Measurements from ENCODE around the gene NUP88.

DNA sequence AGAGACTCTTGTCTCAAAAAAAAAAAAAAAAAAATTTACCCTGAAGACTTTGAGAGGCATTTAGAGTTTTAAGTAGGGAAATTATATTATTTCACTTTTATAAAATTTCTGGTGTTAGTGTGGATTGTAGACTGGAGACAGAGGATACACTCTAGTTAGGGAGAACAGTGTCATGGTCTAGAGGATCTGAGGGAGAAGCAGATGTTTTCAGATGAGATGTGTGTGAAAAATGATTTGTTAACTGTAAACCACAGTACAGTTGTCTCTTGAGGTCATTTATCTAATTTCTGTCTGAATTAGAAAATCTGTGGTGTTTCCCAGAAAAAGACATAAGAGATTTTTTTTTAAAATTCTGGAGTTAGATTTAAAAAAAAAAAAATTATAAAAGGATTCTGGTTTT lies 54.8 kb downstream of the NUP88 start:
- TF ChIP-seq, protein P1, sequence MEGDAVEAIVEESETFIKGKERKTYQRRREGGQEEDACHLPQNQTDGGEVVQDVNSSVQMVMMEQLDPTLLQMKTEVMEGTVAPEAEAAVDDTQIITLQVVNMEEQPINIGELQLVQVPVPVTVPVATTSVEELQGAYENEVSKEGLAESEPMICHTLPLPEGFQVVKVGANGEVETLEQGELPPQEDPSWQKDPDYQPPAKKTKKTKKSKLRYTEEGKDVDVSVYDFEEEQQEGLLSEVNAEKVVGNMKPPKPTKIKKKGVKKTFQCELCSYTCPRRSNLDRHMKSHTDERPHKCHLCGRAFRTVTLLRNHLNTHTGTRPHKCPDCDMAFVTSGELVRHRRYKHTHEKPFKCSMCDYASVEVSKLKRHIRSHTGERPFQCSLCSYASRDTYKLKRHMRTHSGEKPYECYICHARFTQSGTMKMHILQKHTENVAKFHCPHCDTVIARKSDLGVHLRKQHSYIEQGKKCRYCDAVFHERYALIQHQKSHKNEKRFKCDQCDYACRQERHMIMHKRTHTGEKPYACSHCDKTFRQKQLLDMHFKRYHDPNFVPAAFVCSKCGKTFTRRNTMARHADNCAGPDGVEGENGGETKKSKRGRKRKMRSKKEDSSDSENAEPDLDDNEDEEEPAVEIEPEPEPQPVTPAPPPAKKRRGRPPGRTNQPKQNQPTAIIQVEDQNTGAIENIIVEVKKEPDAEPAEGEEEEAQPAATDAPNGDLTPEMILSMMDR (IDR thresholded peaks at IDR 0.05) = no peak
- TF ChIP-seq POLR2AphosphoS5 (IDR thresholded peaks at IDR 0.05) (no peak), POLR2A (IDR thresholded peaks at IDR 0.05) (no peak), EP300 (IDR thresholded peaks at IDR 0.05) (no peak)
